ENCODE data around the gene LTA4H.

DNA sequence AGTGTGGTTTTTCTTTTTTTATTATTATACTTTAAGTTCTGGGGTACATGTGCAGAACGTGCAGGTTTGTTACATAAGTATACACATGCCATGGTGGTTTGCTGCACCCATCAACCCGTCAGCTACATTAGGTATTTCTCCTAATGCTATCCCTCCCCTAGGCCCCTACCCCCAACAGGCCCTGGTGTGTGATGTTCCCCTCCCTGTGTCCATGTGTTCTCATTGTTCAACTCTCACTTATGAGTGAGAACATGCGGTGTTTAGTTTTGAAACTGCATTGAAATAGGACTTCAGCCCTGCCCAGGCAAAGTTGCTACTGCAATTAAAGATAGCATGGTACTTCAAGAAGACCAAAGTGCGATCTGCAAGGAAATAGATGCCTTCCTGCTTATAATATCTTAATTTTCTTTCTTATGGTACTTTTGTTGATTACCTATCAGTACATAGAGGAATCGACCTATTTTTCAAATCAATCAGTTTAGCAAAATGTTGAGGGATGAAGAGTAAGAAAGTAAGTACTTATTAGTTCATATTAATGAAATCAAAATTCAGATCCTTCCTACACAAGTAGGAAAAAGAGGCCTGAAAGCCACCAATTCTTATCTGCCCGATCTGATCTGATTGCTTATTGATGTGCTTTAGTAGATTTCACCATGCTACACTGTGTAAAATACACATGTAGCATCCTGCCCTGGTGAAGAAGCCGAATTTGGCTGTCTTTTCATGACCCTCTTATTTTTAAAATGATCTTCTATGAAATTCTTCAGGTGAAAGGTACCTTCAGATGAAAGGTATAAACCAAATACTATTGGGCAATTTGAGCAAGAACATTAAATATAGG lies 1.6 kb downstream of the LTA4H start:
- TF ChIP-seq KLF9 (tag by site-specific recombination; IDR thresholded peaks at IDR 0.05; ENCODE audit: low read depth): no peak
- TF ChIP-seq ZNF624 (tag by site-specific recombination; IDR thresholded peaks at IDR 0.05): no peak
- no peak for TF ChIP-seq ZNF426 (tag by site-specific recombination; IDR thresholded peaks at IDR 0.05)

Measured in HEK293 (cell line).